ENCODE measurements around the gene THSD7A.

The THSD7A gene

GRCh38 chr7:11373546-11374142 is 458.4 kb downstream of the THSD7A start:
- DNase-seq: peak; percentile 9

- DNase-seq: no peak
These were observed 462.3 kb downstream of the THSD7A start for GRCh38 chr7:11369696-11370095.

- no peak for DNase-seq
These were observed 465.9 kb downstream of the THSD7A start for GRCh38 chr7:11366118-11366517.

- DNase-seq: no peak
These were observed 473.4 kb downstream of the THSD7A start for GRCh38 chr7:11358637-11359036.

- DNase-seq: no peak
These were observed 476.5 kb downstream of the THSD7A start for GRCh38 chr7:11355399-11356005.

- DNase-seq: no peak
These were observed 485.7 kb downstream of the THSD7A start for GRCh38 chr7:11346302-11346701.

GRCh38 chr7:11345621-11346020 is 486.4 kb downstream of the THSD7A start:
- no peak for DNase-seq

GRCh38 chr7:11343818-11344413 is 488.1 kb downstream of the THSD7A start:
- peak; percentile 41 for DNase-seq

GRCh38 chr7:11343136-11343535 is 488.9 kb downstream of the THSD7A start:
- DNase-seq: no peak

- DNase-seq: peak; percentile 69
These were observed 490.6 kb downstream of the THSD7A start for GRCh38 chr7:11341285-11341944.

GRCh38 chr7:11336432-11336831 is 495.6 kb downstream of the THSD7A start:
- DNase-seq: no peak

GRCh38 chr7:11335947-11336346 is 496.1 kb downstream of the THSD7A start:
- no peak for DNase-seq

- DNase-seq: no peak
These were observed 499.2 kb downstream of the THSD7A start for GRCh38 chr7:11332865-11333228.

GRCh38 chr7:11332186-11332864 is 499.7 kb downstream of the THSD7A start:
- DNase-seq: no peak

- no peak for DNase-seq
These were observed 500.6 kb downstream of the THSD7A start for GRCh38 chr7:11331128-11332102.

GRCh38 chr7:11330717-11331116 is 501.3 kb downstream of the THSD7A start:
- no peak for DNase-seq

GRCh38 chr7:11330208-11330607 is 501.8 kb downstream of the THSD7A start:
- DNase-seq: no peak

GRCh38 chr7:11329626-11330025 is 502.4 kb downstream of the THSD7A start:
- DNase-seq: no peak

- no peak for DNase-seq
These were observed 503.7 kb downstream of the THSD7A start for GRCh38 chr7:11328309-11328708.

- DNase-seq: peak; percentile 57
These were observed 504.4 kb downstream of the THSD7A start for GRCh38 chr7:11327633-11328032.
